LNCAP (cell line): ENCODE results near the gene KRTAP10-9.

Experiments used
- CTCF ChIP-seq: fragments of 450-650 bp; IDR thresholded peaks from 2 replicates; pipeline ENCODE4 v1.5.1; 2017; ENCODE audit warnings: mild to moderate bottlenecking

The KRTAP10-9 gene

GRCh38 chr21:44650265-44650972 lies 23.5 kb downstream of the KRTAP10-9 start:
- TF ChIP-seq CTCF: no peak

GRCh38 chr21:44650973-44651675 lies 24.2 kb downstream of the KRTAP10-9 start:
- TF ChIP-seq CTCF: no peak

DNA sequence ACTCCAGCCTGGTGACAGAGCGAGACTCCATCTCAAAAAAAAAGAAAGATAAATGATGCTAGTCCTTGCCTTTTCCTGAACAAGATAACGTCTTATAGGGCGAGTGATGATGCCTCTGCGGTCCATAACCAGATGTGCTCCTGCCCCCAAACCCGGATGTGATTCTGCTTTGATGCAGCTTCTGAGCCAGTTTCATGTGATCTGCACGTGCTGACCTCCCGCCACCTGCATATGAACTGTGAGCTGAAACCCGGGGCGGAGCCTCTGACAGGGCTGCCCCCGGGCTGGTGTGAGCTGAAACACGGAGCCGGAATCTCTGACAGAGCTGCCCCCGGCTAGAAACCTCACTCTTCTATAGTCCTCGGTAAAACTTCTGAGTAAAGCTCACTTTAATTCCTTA lies 26.2 kb downstream of the KRTAP10-9 start:
- no peak for TF ChIP-seq CTCF

- no peak for TF ChIP-seq CTCF
Observed at GRCh38 chr21:44653656-44654575, 27.0 kb downstream of the KRTAP10-9 start.

- TF ChIP-seq CTCF: no peak
Observed at GRCh38 chr21:44654576-44655175, 27.8 kb downstream of the KRTAP10-9 start, which contains the start of gene KRTAP12-4. TSS of gene KRTAP12-4 (minus strand) at chr21:44654659. CDS start at chr21:44654614, 45 bp downstream.

DNA sequence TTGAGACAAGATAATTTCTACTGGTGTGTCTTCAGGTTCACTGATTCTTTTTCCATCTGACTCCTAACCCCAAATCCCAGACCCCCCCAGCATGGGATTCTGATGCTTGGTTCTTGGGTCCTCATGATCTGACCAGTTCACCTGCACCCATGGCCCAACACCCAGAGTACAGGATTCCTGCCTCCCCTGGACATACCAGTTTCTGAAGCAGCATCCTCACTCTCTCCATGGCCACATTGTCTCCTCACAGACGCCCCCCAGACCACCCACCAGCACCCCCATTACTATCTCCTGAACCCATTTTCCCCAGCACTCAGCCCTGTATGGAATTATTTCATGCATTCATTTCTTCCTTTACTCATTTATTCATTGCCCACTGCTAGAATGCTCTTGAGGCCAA lies 30.0 kb downstream of the KRTAP10-9 start:
- TF ChIP-seq CTCF: no peak
